Lung (tissue), 11 donors: ENCODE data around the gene TARP.

Experiments
- ATAC-seq: fragments of 200-7000 bp; cut with Tn5 transposase; one replicate; pipeline ENCODE4 v1.9.1; 2020; ENCODE audit warnings: moderate number of reproducible peaks; ENCODE audit not compliant: insufficient read depth, low FRiP score
- DNase-seq, 3 donors: peaks; one replicate each; pipeline ENCODE4 v3.0.0-alpha.2; 2013 to 2017
- H3K27ac ChIP-seq, 2 donors: one replicate each; pipeline ENCODE4 v1.5.1; 2013; ENCODE audit warnings: mild to moderate bottlenecking in 2 of 2, moderate library complexity in 2 of 2, control low read depth in 1 of 2, inconsistent platforms in 1 of 2, low read depth in 1 of 2, low read length in 1 of 2
- H3K27me3 ChIP-seq, 3 donors: one replicate each; pipeline ENCODE4 v1.5.1; 2013; ENCODE audit warnings: low read length in 2 of 3; ENCODE audit not compliant: control insufficient read depth in 3 of 3, insufficient read depth in 3 of 3
- H3K36me3 ChIP-seq, 4 donors: one replicate each; pipeline ENCODE4 v1.5.1; 2013; ENCODE audit warnings: low read length in 4 of 4, mild to moderate bottlenecking in 1 of 4, moderate library complexity in 1 of 4; ENCODE audit not compliant: control insufficient read depth in 4 of 4, insufficient read depth in 4 of 4
- H3K4me1 ChIP-seq, 5 donors: one replicate each; pipeline ENCODE4 v1.5.1; 2013; ENCODE audit warnings: low read length in 5 of 5, mild to moderate bottlenecking in 2 of 5, moderate library complexity in 1 of 5; ENCODE audit not compliant: control insufficient read depth in 5 of 5, insufficient read depth in 5 of 5
- H3K4me3 ChIP-seq: one replicate; pipeline ENCODE4 v1.5.1; 2013; ENCODE audit warnings: mild to moderate bottlenecking, control low read depth, moderate library complexity
- H3K9ac ChIP-seq, 2 donors: one replicate each; pipeline ENCODE4 v1.5.1; 2013; ENCODE audit warnings: low read length in 2 of 2, control low read depth in 1 of 2; ENCODE audit not compliant: insufficient read depth in 1 of 2
- H3K9me3 ChIP-seq, 4 donors: one replicate each; pipeline ENCODE4 v1.5.1; 2013; ENCODE audit warnings: low read length in 3 of 4, mild to moderate bottlenecking in 1 of 4, moderate library complexity in 1 of 4; ENCODE audit not compliant: control insufficient read depth in 4 of 4, insufficient read depth in 3 of 4
- WGBS, 2 donors: extraction: QIAGEN DNeasy Blood & Tissue Kit; methylation state at CpG; one replicate each; pipeline ENCODE4 v1.1.7; 2013; 5-methylcytosine and 5-hydroxymethylcytosine counted together
- TF ChIP-seq, protein P1 (sequence below): IDR thresholded peaks from 2 replicates; pipeline ENCODE4 v1.5.1; 2012; ENCODE audit warnings: mild to moderate bottlenecking; ENCODE audit errors: control extremely low read depth, extremely low read depth
- donor health status: control.
- donor health status: control.
- donor health status: Bipolar disorder and iron deficiency.
- donor health status: healthy.
- donor health status: DM: yes; HTN: yes; CAD: no.

The TARP gene

DNA sequence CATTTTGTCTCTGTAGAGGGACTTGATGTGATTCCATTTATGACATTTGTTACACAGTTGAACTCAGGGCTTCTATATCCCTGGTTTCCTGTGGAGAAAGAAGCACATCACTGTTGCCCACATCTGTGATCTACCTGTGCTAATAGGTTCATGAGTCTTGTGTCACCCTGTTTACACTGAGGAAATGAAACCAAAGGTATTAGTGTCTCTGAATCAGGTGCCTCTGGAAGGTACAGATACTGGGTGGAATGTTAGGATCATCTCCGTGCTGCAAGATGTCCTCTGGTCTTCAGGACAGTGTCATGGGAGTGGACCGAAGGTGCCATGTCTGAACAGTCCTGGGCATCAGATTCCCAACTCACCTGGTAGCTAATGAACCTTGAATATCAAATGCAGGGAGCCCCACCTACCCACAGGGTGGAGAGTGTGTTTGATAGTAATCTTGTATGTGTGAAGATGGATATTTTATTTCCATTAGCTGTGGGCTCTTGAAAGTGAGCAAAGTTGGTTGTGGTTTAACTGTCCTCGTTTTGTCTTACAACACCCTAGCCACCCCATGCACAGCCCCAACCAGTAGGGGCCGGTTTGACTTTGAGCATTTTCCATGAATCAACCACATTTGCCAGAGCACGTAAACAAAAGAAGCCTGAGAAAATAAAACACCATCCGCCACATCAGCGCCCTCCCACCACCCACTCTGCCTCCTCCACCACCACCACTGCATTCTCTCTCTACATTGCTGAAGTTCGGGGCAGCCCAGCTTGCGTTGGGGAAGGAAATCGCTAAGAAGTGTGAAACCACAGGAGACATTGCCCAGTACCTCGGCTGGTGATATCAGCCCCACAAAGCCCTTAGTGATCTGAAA, 40.7 kb downstream of the TARP start:
- DNase-seq (peak in 1 of 3 donors; percentile 8), ATAC-seq (peak; percentile 27)
- H3K36me3 ChIP-seq, result peaks cover 7 to 13% (median 12%) of the 10 kb centered on the region in 4 donors
- no peak overlapping the region for H3K9ac ChIP-seq
- H3K4me1 ChIP-seq, result no peaks in the 10 kb centered on the region
- H3K27me3 ChIP-seq, result no peaks in the 10 kb centered on the region
- no peak overlapping the region for H3K4me3 ChIP-seq
- H3K9me3 ChIP-seq, result no peaks in the 10 kb centered on the region
- no peak overlapping the region for H3K27ac ChIP-seq
- TF ChIP-seq, protein P1, sequence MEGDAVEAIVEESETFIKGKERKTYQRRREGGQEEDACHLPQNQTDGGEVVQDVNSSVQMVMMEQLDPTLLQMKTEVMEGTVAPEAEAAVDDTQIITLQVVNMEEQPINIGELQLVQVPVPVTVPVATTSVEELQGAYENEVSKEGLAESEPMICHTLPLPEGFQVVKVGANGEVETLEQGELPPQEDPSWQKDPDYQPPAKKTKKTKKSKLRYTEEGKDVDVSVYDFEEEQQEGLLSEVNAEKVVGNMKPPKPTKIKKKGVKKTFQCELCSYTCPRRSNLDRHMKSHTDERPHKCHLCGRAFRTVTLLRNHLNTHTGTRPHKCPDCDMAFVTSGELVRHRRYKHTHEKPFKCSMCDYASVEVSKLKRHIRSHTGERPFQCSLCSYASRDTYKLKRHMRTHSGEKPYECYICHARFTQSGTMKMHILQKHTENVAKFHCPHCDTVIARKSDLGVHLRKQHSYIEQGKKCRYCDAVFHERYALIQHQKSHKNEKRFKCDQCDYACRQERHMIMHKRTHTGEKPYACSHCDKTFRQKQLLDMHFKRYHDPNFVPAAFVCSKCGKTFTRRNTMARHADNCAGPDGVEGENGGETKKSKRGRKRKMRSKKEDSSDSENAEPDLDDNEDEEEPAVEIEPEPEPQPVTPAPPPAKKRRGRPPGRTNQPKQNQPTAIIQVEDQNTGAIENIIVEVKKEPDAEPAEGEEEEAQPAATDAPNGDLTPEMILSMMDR, result no peak
- 35 to 62% methylated on average over 11 of the region's 11 CpGs for WGBS, 2 donors

DNA sequence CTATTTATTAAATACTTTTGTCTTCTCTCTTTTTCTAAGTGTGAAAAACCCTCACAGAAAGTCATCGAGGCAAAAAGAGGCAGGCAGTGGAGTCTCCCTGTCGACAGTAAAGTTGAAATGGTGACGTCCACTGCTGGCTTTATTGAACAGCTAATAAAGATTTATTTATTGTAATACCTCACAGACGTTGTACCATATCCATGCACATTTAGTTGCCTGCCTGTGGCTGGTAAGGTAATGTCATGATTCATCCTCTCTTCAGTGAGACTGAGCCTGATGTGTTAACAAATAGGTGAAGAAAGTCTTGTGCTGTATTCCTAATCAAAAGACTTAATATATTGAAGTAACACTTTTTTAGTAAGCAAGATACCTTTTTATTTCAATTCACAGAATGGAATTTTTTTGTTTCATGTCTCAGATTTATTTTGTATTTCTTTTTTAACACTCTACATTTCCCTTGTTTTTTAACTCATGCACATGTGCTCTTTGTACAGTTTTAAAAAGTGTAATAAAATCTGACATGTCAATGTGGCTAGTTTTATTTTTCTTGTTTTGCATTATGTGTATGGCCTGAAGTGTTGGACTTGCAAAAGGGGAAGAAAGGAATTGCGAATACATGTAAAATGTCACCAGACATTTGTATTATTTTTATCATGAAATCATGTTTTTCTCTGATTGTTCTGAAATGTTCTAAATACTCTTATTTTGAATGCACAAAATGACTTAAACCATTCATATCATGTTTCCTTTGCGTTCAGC, 43.4 kb downstream of the TARP start:
- H3K9me3 ChIP-seq, result no peaks in the 10 kb centered on the region
- DNase-seq, result no peak
- no peak overlapping the region for H3K4me3 ChIP-seq
- H3K27ac ChIP-seq, result no peak overlapping the region
- 81 to 87% methylated on average over 6 of the region's 6 CpGs for WGBS, 2 donors
- no peak overlapping the region for H3K9ac ChIP-seq
- peaks cover 10 to 17% (median 12%) of the 10 kb centered on the region in 4 donors for H3K36me3 ChIP-seq
- TF ChIP-seq, protein P1, result no peak
- no peaks in the 10 kb centered on the region for H3K27me3 ChIP-seq
- ATAC-seq, result no peak
- no peaks in the 10 kb centered on the region for H3K4me1 ChIP-seq

DNA sequence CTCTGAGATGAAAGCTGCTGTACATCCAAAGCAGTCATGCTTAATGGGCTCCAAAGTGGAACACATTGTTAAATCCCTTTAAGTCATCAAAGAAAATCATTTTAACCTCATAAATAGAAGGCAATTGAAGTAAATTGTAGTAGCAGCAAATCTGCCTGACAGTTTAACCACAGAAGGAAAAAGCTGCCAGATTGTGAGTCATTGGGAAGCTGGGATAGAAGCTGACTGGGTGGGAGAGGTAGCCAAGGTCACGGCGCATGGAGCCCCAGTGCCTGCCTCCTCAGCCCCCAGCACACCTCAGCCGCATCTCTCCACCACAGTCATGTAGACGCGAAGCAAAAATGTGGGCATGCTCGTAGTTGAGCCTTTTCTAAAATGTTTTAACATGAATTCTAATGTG, 44.0 kb downstream of the TARP start:
- ATAC-seq (no peak), DNase-seq (no peak)
- Histone ChIP-seq H3K27ac (no peak overlapping the region), H3K4me3 (no peak overlapping the region), H3K36me3 (peaks cover 12 to 17% (median 12%) of the 10 kb centered on the region in 4 donors), H3K9ac (no peak overlapping the region), H3K9me3 (no peaks in the 10 kb centered on the region), H3K27me3 (no peaks in the 10 kb centered on the region), H3K4me1 (no peaks in the 10 kb centered on the region)
- WGBS, 2 donors, result 84 to 95% methylated on average over 6 of the region's 6 CpGs
- TF ChIP-seq, protein P1, result no peak
